LoVo (cell line): ENCODE results near the gene SLC9C2.
"Not testable (repeated sequence)": the region's sequence is repeated elsewhere in the genome, so short reads cannot be mapped to it uniquely, and the experiment has no call there.

Source experiments
- DNase-seq: peaks from one replicate; pipeline ENCODE4 v3.0.0-alpha.2; 2016; ENCODE audit warnings: low spot score

Gene SLC9C2

DNA sequence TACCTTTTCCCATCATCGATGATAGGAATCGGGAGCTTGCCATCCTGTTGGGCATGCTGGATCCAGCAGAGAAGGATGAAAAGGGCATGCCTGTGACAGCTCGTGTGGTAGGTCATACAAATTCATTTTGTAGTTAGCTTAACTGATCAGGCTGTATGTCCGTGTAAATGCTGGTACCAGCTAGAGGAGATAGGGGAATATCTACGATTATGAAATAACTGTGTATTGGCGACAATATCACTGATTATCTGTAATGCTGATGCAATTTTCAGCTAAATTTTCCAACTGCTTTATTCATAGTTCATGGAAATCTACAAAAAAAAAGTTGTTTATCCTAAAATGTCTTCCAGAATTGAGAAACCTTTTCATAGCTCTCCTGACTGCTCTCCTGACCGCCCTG is 117.5 kb downstream of the SLC9C2 start:
- DNase-seq, result no peak

DNA sequence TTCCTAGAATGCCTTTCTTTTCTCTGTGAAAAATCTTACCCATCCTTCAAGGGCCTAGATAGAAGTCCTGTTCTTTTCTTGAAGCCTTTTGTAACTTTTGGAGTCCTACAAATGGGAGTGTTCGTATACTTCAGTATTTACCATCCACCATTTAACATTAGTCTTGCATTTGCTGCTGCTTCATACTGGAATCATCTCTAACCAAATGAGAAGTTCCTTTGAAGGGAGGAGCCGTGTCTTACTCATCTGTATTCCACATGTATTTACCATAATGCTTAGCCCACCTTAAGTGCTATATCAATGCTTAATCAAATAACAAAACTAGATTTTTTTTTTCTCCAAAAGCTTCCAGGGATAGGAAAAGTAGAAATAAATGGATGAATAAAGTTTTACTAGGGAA is 118.6 kb downstream of the SLC9C2 start:
- DNase-seq, result no peak

DNA sequence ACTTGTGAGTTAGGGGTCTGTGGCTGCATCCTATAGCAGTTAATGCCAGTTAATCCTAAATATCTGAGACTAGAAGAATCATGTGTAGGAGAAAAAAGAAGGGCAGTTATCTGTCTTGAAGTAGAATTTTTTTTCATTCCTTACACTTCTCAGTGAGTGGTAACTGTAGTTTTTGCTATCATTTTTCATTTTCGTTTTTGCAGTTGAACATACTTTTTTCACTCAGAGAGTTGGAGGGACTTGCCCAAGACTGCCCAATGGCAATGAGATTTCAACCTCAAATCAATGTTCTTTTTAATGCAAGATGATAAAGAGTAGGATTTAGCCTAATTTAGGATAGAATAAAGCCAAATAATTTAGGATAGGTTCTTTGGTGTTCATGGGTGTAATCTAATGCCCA is 120.2 kb downstream of the SLC9C2 start:
- no peak for DNase-seq

DNA sequence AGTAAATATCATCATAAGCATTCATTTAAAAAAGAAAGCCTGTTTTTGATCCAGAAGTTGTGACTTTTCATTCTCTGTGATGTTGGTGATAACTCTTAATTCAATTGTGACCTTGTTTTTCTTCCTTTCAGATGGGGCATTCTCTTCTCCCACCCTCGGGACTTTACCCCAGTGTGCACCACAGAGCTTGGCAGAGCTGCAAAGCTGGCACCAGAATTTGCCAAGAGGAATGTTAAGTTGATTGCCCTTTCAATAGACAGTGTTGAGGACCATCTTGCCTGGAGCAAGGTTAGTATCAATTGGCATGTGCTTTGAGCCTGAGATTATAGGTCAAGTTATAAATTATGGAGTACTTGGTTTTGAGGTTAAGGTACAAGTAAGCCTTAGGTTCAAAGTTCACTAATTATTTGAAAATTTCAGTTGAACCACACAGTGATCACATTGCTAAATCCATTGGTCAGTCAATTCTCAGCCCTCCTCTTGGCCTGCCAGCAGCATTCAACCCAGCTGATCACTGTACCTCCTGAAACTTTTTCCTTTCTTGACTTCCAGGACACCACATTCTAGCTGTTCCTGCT is 121.6 kb downstream of the SLC9C2 start:
- no peak for DNase-seq

DNA sequence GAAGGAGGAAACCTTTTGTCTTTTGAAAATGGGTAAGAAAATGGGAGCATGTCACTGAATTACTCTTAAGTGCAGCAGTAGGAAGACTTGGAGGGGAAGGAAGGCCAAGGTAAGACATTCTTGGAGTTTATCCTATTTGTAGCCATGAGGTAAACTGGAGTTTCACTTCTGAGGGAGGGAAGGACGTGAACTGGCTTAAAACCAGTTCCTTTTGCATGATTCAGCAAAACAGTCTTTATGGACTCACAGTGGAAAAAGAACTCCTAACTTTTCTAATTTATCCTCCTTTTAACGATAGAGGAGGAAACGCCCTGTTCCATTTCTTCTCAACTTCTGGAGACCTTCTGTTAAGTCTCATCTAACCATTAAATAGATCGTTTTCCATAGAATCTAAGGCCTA is 123.2 kb downstream of the SLC9C2 start:
- DNase-seq, result no peak

DNA sequence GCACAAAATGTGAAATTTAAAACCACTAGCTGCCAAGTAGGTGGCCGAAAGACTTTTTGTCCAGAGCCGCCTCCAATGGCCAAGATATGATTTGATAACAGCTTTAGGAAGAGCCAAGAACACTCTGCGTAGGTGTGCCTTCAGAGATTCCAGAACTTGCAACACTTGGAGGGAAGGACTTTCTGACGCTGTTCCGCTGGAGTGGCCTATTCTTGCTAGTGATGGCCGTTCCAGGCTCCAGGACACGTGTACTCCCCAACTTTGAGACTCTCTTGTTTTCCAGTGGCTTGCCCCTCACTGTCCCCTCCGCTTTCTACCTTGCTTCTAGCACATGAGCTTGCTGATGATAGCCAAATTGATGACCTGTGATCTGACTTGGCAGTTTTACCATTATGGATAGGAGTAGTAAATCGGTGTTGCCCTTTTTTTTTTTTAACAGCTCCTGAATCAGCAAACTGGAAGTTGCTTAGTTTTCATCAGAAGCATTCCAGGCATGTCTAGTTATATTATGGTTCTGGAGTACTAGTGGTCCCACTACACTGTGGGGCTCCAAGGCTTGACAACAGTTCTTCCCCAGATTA is 124.7 kb downstream of the SLC9C2 start:
- DNase-seq, result peak; percentile 31

DNA sequence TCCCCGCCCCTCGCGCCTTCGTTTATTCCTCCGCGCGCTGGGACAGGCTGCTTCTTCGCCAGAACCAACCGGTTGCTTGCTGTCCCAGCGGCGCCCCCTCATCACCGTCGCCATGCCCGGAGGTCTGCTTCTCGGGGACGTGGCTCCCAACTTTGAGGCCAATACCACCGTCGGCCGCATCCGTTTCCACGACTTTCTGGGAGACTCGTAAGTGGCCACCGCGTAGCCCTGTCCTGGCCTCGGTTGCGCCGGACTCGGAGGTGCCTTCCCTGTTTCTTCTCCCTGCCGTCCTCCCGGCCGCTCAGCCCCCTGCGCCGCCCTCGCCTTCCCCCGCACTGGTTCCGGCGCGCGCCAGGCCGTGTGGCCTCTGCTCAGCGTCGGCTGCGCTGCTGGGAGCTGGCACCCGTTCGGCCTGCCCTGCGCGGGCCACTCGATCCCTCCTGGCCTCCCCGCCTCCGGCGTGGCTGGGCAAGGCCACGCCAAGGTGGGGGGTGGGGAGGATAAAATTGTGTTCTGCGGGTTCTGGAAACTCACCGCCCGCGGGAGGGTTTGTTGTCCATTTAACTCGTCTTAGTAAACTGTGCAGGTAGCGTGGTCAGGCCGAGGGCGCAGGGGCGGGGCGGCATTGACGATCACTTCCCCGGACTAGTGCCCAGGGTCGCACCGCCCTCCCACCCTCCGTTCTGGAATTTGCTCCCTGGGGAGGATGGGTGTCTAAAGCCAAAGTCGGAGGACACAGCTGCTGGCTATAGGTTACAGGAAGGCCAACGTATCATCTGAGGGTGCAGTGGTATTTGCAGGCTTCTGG is 125.4 kb downstream of the SLC9C2 start, which contains the start of gene PRDX6:
Gene PRDX6 (plus strand): TSS at position 50 of the 808 bp plus-strand sequence. CDS start 63 bp downstream, at position 113.
- DNase-seq, result peak; percentile 31

DNA sequence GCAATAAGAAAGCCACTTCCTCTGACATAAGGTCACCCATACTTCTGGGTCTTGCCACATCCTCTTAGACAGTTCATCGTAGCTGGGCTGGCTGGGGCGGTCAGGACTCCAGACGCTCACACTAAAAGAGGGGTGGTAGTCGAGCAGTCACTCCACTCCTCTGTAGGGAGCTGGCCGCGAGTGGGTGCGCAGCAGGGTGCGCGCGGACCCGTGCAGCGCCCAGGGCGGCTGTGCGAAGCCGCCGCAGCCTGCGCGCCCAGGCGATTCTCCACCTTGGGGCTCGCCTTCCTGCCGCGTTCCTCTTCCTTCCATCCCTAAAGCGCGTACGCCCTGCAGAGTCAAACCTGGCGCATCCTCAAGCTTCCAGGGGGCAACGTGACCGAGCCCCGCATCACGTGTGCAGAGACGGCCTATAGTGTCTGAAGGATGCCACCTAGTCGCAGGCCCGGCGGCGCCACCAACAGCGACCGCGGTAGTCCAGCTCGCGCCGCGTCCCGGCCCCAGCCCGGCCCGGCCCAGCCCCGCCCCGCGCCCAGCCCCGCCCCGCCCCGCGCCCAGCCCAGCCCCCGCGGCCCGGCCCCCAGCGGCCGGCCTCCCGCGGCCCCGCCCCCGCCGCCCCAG is 126.1 kb downstream of the SLC9C2 start:
- peak; percentile 94 for DNase-seq

DNA sequence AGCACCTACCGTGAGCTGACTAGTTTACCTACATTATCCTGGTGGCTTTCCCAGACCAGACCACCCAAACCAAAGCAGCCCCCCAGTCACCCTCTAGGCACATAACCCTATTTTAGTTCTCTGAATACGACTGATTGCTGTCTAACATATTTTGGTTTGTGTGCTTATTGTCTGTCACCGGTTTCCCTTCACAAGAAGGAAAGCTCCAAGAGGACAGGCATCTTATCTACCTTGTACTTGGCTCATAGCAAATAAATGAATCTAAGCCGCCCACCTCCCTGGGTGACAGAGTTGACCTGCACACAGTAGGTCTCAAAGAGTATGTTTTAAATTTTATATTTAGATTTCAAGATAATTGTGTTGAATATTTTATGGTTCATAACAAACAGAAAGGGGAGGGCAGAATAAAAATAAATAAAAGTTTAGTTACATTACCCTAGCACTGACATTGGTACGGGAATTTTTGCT is 126.6 kb downstream of the SLC9C2 start:
- DNase-seq, result no peak

DNA sequence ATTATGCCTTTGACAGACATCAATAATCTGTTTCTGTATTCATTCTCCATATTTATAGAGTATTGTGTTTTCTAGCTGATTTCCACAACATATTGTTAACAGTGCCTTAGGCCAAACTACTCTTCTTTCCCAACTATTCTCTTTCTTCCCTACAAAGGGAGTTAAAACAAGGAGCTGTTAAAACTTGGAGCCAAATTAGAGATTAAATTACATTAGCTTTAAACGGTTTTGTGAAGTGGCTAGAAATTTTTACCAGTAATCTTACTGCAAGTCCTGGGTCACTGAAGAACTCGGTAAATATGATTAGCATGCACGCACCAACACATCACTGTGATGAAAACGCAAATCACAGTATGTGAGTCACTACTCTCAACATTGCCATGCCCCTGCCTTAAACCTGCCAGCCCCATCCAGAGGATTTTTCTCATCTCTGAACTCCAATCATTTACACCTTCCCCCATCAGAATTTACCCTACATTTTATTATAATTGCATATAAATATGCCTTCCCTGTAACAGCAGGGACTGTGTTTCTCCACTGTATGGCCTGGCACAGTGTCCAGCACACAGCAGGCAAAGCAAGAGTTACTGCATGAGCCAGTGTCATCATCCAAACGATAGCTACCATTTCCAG is 127.2 kb downstream of the SLC9C2 start:
- DNase-seq, result no peak

DNA sequence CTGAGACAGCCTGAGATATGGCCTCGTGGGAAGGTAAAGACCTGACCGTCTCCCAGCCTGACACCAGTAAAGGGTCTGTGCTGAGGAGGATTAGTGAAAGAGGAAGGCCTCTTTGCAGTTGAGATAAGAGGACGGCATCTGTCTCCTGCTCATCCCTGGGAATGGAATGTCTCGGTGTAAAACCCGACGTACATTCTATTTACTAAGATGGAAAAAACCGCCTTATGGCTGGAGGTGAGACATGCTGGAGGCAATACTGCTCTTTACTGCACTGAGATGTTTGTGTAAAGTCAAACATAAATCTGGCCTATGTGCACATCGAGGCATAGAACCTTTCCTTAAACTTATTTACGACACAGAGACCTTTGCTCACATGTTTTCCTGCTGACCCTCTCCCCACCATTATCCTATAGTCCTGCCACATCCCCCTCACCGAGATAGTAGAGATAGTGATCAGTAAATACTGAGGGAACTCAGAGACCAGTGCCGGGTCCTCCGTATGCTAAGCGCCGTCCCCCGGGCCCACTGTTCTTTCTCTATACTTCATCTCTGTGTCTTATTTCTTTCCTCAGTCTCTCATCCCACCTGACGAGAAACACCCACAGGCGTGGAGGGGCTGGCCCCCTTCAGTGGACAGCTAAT is 128.0 kb downstream of the SLC9C2 start:
- not testable (repeated sequence) for DNase-seq

DNA sequence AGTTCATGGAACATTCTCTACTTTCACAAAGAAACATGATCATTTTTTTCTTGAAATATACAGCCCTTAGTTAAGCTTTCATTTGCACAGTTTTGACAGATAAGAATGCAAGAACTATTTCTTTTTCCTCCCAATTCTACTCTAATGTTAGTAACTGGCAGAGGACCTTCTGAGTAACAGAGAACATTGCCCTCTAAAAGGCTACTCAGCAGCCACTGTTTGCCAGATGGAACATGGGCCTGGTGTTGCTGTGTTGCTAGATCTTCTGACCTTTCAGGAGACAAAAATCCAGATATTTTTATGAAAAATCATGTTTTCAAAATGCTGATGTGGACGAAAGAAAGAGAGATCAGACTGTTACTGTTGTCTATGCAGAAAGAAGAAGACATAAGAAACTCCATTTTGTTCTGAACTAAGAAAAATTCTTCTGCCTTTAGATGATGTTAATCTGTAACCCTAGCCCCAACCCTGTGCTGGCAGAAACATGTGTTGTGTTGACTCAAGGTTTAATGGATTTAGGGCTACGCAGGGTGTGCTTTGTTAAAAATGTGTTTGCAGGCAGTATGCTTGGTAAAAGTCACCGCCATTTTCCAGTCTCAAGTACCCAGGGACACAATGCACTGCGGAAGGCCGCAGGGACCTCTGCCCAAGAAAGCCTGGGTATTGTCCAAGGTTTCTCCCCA is 128.6 kb downstream of the SLC9C2 start:
- DNase-seq, result no peak

DNA sequence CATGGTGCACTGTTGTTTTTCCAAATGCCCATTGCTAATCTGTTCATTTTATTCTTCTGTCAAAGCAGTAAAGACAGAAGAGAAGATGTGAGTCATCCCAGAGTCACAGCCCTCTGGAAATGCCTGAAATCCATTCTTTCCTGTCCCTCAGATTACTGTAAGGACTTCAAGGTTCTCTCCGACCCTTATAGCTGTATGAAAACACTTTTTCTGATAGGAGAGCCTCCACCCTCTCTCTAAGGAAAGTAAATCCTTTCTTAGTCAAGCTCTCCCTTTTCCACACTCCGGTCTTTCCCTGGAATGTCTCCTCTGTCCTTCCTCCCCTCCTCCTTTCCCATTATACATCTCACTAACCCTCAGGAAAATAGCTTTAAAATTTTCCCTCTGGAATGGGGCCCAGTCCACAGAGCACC is 129.3 kb downstream of the SLC9C2 start:
- DNase-seq, result no peak

DNA sequence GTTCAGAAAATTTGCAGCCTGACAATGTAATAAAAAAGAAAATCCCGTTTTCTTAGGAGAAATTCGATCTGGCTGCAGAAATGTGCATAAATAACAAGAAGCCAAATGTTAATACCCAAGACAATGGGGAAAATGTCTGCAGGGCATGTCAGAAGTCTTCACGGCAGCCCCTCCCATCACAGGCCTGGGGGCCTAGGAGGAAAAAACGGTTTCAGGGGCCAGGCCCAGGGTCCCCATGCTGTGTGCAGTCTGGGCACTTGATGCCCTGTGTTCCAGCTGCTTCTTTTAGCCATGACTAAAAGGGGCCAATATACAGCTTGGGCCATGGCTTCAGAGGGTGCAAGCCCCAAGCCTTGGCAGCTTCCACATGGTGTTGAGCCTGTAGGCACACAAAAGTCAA is 132.3 kb downstream of the SLC9C2 start:
- no peak for DNase-seq

DNA sequence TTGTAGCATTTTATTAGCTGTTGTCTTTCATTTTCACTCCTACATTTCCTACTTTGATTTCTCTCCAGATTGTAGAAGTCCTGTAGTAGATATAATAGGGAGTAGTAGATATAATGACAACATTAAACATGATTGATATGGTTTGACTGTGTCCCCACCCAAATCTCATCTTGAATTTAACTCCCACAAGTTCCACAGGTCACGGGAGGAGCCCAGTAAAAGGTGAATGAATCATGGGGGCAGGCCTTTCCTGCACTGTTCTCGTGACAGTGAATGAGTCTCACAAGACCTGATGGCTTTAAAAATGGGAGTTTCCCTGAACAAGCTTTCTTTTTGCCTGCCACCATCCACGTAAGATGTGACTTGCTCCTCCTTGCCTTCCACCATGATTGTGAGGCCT is 133.2 kb downstream of the SLC9C2 start:
- DNase-seq, result no peak

DNA sequence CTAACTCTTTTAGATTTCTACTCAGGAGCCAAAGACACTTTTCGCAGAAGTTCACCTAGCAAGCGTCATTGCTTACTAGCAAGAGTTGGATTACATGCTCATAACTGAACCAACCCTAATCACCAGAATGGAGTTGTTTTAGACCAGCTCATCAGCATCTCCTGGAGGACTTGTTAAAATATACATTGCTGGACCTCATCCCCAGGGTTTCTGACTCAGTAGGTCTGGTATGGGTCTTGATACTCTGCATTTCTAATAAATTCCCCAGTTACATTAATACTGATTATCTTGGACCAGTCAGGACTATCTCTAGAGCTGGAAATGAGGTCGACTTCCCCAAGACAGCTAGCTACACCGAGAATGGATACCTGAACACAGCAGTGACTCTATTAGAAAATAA is 135.4 kb downstream of the SLC9C2 start:
- no peak for DNase-seq

DNA sequence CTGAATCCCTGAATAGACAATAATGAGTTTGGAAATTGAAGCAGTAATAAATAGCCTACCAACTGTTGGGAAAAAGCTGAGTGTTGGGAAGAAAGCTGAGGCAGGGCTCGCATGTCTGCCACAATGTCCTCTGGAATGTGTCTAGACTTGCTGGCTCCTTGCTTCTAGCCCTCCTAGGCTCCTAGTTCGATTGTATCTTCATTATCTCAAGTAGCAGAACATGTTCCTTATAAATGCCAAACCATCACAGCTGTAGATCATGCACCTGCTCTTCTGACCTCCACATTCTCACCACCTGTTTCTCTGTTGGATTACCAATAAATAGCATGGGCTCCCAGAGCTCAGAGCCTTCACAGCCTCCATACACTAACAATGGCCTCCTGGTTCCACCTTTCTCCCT is 138.7 kb downstream of the SLC9C2 start:
- DNase-seq, result not testable (repeated sequence)

DNA sequence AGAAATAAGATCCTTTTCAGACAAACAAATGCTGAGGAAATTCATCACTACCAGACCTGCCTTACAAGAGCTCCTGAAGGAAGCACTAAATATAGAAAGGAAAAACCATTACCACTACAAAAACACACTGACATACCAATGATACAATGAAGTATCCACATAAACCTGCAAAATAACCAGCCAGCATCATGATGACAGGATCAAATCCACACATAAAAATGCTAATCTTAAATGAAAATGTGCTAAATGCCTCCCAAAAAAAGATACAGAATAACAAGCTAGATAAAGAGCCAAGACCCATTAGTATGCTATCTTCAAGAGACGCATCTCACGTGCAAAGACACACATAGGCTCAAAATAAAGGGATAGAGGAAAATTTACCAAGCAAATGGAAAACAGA is 140.2 kb downstream of the SLC9C2 start:
- DNase-seq, result not testable (repeated sequence)

DNA sequence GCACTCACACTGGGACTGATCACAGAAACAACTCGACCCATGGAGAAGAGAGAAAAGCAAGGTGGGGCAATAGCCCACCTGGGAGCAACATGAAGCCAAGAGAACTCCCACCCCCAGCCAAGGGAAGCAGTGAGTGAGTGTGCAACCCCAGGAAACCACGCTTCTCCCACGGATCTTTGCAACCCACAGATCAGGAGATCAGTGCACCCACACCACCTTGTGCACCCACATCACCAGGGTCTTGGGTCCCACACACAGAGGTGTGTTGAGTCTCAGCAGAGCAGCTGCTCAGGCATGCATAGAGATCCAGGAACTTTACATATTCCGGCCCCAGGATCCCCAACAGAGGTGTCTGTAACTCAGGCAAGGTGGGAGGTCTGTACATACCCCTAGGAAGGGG is 143.0 kb downstream of the SLC9C2 start:
- DNase-seq, result no peak

DNA sequence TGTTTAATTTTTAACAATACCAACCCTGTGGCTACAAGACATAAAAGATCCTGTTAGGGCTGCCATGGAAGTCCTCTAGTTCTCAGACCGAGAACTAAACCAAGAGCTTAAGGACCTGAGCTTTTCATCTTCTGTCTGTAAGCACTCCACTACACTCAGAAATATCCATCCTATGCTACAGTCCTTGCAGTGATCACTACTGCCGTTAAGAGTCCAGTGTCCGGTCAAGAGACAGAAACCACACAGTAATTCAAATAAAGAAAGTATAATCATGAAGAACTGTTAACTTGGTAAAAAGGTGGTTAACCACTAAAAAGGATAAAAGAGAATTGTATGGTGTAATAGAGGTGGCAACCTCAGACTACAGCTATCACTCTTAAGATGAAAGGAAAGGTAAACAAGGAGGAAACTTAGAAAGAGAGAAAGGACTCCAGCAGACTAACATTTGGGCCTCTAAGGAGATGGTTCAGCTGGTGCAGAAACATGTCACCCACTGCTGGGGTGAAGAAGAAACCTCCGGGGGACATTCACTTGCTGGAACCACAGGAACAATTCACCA is 147.8 kb downstream of the SLC9C2 start:
- no peak for DNase-seq

DNA sequence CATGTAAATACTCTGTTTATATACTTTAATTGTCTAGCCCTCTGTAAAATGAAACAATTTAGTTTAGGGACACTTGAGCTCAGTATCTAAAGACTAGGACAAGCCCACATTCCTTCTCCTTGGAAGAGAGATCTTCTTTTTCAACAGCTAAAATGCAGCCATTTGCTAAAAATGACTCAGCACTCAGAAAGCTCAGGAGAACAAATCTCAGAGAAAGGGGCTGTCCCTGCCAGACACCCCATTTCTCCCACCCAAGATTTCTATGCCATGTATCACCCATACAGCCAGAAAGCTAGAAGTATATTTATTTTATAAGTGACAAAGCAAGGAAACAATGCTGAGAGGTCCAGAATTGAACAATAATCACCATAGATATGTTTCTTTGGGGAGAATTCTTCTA is 148.9 kb downstream of the SLC9C2 start:
- DNase-seq, result no peak
